ENCODE data around the gene AGXT2.
"Not testable (repeated sequence)": the region's sequence is repeated elsewhere in the genome, so short reads cannot be mapped to it uniquely, and the experiment has no call there.

AGXT2 gene

DNA sequence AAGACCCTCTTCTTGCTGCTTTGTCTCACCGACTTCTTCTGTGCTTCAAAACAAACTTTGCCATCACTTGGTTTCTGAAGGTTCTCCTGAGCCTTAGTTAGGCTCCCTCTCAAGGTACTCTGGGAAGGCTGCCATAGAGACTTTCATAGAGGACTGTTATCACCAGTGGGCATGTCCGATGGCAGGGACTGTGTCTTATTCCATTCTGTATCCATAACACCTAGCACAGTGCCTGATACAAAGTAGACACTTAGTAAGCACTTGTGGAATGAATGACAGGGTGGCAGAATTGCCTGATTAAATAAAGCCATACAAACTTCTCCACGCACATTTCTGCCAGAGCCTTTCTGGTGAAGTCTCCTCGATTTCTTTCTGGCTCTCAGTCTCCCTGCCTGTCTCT, 32.7 kb downstream of the AGXT2 start:
- no peak for DNase-seq (ENCODE audit: low spot score)

DNA sequence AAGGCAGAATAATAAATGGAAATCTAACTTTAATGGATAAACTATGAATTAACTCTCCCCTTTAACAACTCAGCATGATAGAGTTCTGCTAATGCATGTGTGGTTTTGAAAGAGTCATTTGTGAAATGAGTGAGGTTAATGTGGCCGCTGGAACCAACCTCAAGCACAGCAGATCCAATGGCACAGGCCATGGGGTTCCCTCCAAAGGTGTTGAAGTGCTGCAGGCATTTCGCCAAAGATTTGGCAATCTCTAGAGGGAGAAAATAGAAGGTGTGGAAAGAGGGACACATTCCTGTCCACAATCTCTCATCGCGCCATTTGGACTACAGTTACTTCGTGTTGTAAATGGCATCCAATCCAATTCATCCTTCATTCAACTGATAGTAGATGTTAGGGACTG, 35.0 kb downstream of the AGXT2 start:
- peak; percentile 6 for DNase-seq (ENCODE audit: low spot score)

DNA sequence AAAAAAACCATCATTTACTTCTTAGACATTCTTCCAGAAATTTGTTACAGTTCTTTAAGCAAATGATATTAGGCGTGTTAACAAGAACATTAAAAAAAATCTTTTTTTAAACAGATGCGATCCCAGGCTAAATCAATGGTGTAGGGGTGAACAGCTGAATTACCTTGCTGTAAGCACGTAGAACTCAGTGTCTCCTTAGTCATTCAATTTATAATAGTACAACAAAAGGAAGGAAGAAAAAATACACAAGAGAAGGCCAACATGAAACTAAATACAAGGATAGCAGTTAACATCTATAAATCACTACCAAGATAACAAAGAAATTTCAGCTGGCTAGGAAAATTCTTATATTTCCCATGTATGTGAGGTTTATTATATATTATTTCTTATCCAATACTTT, 35.4 kb downstream of the AGXT2 start:
- DNase-seq (ENCODE audit: low spot score), result no peak

DNA sequence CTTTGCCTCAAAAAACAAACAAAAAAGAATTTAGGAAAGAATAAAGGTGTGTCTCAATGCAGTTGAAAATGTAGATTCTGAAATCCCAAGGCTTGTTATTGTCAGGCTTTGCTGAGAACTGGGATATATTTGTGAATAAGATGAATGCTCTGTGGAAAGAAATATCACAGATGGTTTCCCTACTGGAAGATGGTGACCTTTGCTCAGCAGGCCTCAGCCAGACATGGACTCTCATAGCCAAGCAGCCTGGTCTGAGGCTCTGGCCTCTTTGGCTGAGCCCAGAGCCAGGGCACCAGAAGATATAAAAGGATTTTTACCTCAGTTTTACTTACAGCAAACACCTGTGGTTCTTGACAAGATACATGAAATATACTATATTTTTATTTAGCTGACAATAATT, 37.1 kb downstream of the AGXT2 start:
- DNase-seq (ENCODE audit: low spot score), result peak; percentile 70

DNA sequence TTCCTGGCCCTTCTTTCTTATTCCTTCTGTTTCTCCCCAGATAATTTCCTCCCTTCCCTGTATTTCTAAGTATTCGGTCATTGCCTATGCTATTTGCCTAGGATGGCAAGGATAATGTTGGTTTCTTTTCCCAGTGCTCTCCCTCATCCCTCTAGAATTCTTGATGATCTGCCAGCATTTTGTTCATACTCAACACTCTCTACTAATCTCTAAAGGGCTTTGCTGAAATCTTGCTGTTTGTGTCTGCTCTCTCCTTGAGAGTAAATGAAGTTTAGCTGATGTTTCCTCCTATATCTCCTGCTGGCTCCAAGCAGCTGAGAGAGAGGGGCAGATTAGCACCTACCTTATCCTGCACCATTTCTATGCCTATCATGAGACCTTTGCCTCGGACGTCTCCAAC, 38.1 kb downstream of the AGXT2 start:
- DNase-seq (ENCODE audit: low spot score), result no peak

DNA sequence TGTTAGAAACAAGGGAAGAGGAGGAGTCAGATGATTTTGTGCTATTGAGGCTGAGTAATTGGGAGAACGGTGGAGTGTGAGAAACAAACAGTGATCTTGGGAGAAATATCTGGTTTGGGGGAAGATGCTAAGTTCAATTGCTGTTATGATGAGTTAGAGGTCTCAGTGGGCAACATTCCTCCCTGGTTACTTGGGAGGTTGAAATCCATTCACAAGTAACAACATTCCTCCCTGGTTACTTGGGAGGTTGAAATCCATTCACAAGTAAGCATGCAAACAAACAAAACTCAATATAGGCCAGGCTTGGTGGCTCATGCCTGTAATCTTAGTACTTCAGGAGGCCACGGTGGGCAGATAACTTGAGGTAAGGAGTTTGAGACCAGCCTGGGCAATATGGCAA, 38.7 kb downstream of the AGXT2 start:
- DNase-seq (ENCODE audit: low spot score), result no peak

DNA sequence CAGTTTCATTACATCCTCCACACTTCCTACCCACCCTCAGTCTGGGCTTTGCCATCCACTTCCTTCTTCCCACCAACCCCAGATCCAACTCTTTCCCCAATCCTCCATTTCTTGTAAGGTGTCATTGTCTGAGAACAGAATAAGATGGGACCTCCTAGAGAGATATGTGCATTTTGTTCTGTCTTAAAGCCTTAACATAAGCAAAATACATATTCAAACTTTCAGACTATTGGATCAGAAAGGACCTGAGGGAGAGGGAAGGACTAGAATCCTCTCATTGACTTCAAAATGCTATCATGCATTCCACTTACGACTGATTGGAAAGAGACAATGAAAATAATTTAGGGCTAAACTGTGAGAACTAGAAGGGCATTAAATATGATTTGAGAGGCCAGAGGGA, 43.0 kb downstream of the AGXT2 start:
- DNase-seq (ENCODE audit: low spot score), result no peak

DNA sequence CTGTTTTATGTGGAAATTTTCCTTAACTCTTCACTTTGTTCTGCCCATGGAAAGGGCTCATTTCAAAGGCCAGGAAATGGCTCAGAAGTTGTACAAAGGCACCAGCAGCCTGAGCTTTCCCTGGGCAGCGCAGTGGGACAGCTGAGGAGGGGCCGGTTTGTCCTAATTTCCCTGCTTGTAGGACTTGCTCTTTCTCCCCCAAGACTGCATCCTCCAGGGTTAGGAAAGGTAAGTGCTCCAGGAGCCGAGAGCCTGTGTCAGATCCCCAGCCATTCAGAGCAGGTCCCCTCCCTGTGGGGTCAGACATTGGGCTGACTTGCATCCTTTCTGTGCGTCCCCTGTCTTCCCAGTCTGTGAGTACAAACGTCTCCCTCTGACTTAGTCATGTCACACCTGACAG, 43.5 kb downstream of the AGXT2 start:
- no peak for DNase-seq (ENCODE audit: low spot score)

DNA sequence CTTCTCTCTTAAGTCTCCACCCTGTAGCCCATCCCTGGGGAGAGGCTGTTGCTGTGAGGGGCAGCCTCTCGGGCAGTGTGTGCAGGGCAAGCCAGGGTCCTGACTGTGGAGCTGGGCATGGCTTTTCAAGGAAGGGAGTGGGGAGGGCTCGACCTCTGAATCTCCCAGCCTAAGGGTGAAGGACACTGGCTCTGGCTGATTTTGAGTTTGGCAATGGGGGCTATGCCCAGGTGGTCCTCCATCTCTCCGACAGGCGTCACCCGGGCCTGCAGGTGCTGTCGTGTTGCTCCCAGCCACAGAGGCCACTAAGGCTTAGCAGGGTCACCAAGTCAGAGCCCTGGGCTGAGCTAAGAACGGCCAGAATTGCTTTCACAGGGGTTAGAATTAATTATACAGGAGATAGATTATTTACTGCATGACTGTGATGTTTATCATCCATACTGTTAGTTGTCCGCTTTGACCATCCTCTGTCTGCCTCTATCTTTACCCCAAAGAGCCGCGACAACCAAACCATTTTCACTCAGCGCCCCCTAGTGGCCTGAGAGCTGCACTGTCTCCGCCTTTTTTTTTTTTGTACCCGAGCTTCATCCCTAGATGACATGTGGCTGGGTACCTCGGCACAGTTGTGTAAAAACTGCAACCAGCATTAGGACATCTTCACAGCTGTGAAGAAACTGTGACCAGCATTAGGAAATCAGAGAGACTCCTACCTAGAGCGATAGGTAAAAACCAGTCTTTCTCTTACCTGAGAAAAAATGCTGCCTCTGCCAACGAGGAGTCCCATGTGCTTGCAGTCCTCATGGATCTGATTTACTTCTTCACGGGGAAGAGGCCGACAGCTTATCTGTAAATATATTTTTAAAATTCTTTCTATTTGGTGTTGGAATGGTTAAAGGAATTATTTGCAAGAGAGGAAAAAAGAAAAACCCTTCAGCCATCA, 44.5 kb downstream of the AGXT2 start:
- peak; percentile 66 for DNase-seq (ENCODE audit: low spot score)

DNA sequence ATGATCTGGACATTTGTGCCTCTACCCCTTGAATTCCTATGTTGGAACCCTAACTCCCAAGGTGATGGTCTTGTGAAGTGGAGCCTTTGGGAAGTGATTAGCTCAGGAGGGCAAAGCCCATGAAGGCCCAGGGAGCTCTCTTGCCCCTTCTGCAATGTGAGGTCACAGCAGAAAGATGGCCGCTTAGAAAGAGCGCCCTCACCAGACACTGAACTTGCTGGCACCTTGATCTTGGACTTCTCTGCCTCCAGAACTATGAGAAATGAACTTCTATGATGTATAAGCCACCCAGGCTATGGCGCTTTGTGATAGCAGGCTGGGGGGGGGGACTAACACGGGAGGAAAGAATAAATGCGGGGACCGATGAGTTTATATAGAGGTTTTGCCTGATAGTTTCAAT, 45.3 kb downstream of the AGXT2 start:
- DNase-seq (ENCODE audit: low spot score), result no peak

DNA sequence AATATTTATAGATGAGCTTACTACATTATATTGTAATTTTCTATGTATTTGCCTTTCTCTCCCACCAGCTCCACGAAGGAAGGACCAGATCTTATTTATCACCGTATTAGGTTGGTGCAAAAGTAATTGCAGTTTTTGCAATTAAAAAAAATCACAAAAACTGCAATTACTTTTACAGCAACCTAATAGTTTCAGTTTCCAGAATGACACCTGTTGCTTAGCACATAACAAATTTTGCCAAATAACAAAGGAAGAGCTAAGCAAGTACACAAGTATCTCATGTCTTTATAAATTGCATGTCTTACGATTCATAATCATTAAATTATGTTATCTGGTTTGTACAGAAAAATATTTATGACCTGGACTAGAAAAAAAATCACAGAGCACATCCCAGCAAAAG, 45.9 kb downstream of the AGXT2 start:
- no peak for DNase-seq (ENCODE audit: low spot score)

DNA sequence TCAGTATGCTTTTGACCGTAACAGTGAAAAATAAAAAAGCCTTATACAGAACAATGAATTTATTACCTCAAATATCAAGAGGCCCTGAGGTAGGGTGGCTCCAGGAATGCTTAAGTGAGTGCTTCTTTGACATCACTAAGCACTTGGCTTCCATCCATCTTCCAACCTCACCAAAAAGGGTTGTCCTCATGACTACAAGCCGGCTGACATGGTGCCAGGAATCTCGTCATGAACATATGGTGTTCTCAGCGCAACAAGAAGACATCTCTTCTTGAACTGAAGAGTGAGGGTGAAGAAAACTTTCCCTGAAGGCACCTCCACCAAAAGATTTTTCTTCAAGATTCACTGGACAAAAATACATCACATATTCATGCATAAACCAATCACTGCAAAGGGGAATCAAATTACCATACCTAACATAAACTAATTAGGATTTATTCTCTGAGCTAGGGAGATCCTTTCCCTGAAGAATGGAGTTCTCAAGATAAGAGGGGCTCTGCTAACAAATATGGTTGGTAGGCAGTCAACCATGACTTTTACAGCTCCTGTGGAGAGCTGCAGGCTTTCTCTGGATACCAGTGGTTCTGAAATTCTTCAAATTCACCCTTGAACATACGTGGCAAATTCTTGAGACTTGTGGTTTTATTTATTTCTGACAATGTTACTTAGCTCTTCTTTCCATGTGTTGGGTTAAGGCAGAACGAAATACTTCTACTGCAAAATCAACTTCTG, 49.5 kb downstream of the AGXT2 start:
- peak; percentile 33 for DNase-seq (ENCODE audit: low spot score)

DNA sequence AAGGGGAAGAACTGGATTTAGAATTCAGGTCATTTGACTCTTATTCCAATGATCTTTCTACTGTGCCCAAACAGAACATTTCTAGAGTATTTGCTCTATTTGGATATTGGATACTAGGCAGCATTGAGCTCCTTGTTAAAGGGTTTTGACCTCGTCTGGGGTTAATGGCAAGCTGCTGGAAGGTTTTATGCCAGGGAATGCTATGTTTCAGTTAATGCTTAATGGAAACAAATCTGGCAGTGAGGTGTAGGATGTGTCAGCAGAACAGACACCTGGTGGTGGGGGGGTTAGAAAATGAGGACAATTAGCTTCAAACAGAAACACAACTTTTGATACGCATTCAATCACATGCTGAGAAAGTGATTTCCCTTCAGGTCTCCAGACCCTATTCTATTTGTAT, 51.5 kb downstream of the AGXT2 start:
- no peak for DNase-seq (ENCODE audit: low spot score)

DNA sequence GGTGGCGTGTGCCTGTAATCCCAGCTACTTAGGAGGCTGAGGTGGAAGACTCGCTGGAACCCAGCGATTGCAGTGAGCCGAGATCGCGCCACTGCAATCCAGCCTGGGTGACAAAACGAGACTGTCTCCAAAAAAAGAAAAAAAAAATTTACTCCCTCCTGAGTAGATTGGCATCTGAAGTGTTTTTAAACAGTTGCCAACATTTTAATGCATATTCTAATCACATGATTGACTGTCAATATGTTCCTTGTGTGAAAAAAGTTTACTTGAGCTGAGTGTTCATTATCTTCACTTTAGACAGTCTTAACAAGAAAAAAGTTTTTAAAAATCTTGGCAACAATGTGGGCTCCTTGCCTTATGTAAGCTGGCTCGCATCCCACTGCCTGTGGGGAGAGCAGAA, 53.8 kb downstream of the AGXT2 start:
- no peak for DNase-seq (ENCODE audit: low spot score)

DNA sequence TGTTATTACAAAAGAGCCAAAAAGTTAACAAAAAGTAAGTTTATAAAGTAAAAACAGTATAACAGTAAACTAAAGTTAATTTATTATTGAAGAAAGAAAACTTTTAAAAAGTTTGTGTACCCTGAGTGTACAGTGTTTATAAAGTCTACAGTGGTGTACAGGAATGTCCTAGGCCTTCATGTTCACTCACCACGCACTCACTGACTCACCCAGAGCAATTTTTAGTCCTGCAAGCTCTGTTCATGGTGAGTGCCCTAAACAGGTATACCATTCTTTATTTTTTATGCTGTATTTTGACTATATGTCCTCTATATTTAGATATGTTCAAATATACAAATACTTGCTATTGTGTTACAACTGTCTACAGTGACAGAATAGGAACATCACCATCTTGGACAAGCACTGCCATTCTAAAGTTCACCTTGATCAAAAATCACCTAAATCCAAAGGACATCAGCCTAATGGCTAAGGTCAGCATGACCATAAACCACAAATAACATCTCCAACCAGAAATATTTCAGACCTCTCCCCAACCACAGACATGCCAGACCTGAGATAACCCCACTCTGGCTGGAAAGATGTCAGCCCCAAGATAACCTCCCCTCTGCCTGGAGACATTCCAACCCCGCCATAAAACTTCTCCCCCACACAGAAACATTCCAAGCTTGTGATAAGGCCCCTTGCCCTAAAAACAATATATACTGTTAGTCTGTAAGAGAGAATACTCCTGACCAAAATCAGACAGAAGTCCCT, 56.1 kb downstream of the AGXT2 start:
- DNase-seq (ENCODE audit: low spot score), result no peak

DNA sequence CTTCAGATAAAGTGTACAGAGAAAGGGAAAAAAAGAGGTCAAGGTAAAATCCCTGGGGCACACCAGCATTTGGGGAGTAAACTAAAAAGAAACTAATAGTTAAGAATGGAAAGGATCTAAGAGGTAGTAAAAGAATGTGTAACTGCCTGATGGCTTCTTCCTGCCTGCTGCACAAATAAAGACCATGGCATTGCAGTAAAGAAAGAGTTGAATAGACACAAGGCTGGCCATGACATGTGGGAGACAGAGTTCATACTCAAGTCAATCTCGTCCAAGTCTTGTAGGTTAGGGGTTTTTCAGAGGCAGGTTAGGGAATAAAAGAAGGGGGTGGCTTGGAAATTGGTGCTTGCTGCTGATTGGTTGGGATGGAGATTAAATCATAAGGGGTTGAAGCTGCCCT, 60.8 kb downstream of the AGXT2 start:
- DNase-seq (ENCODE audit: low spot score), result no peak

DNA sequence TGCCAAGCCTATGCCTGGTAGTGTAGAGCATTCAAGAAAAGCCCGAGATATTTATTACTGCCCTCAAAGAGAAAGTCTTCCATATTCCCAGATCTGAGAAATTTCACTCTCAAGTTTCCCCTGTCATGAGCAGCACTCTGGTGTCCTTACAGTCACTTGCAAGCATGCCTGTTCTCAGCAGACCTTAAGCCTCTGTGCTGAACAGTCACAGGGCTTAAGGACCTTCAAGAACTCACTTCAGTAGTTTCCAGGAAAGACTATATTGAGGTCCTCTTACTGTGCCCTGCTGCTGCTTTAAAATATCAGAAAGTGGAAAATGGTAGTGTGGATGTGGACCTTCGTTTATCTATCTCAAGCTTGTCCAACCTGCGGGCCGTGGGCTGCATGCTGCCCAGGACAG, 64.9 kb downstream of the AGXT2 start:
- DNase-seq (ENCODE audit: low spot score), result no peak

DNA sequence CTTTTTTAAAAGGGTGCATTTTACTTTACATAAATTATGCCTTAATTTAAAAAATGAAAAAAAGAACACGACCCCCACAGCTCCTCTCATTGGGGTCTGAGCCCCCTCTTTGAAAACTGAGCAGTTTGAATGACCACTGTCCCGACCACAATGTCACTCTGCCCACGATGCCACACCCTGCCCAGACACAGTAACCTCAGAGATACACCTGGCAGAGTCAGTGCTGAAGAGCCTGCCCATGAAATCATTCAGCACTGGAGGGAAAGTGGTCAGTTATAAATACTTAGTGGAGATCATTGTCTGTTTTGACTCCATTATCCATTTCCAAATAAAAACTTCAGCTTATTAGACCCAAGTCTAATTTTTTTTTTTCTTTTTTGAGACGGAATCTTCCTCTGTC, 69.1 kb downstream of the AGXT2 start:
- DNase-seq (ENCODE audit: low spot score), result no peak

DNA sequence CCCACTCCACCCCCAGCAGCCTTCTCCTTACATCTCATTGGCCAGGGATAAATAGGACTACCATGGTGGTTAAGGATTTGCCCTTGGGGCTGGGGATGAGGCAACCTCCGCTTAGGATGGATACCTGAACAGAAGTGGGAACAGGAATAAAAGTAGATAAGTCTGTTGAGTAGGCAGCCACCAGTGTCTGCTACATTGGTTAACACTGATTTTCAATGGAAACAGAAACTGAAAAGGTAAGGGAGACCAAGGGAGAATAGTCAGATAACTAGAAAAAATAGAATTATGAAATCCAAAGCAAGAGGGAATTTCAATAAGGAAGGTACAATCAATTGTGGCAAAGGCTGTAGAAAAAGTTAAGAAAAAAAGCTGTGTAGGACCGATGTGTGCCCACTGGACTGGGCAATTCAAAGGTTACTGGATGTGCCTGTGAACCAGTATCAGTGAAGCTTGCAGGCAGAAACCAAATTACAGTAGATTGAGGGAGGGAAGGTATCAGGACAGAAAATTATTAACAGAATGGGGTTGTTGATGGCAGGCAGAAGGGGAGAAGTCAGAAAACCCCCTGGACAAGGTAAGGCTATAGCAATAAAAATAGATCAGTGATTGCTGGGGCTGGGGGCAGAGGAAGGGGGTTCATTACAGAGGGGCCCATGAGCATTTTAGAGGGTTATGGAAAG, 69.7 kb downstream of the AGXT2 start:
- DNase-seq (ENCODE audit: low spot score), result no peak

DNA sequence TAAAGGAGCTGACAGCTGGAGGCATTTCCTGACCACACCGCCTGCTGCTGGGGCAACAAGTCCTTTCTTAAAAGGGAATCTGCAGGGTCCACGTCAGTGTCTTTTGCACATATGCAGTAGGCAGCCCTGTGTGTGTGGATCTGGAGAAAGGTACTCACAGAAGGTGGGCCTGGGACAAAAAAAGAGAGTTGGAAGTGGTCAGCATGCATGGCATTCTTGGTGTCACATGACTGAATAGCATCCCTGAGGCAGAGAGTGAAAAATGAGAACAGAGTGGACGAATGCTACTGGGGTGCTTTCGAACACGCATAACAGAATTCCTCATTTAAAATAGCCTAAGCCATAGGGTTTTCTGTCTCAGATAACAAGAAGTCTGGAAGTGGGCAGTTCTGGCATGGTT, 71.4 kb downstream of the AGXT2 start:
- DNase-seq (ENCODE audit: low spot score), result no peak

DNA sequence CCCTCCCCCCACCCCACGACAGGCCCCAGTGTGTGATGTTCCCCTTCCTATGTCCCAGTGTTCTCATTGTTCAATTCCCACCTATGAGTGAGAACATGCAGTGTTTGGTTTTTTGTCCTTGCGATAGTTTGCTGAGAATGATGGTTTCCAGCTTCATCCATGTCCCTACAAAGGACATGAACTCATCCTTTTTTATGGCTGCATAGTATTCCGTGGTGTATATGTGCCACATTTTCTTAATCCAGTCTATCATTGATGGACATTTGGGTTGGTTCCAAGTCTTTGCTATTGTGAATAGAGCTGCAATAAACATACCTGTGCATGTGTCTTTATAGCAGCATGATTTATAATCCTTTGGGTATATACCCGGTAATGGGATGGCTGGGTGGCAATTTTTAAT, 76.1 kb downstream of the AGXT2 start:
- DNase-seq (ENCODE audit: low spot score), result not testable (repeated sequence)

DNA sequence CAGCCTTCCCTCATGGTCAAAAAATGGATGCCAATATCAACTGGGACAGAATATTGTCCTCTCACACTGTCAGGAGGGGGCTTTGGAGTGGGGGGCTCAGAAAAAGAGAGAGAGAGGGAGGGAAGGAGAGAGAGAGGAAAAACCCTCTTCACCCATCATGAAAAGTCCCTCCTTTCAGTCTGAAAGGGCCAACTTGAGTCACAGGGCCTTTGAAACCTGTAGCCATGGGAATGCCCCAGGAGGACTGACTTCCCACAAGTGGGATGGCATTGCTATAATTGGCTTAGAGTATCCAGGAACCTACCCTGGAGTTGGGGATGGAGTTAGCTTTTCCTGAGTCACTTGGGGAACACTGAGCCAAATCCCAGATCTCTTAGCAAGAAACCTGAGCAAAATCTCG, 77.2 kb downstream of the AGXT2 start:
- no peak for DNase-seq (ENCODE audit: low spot score)
